Calu3 (cell line): ENCODE results near the gene ATAD3C. TPM values are rescaled to one million over a fixed set of nuclear protein-coding genes. Genes with fewer than 3 reads are reported as not detected.
"Not testable (repeated sequence)": the region's sequence is repeated elsewhere in the genome, so short reads cannot be mapped to it uniquely, and the experiment has no call there.

Source experiments
- BruUV-seq: library from RNA; stranded (reverse); fragments of 400-500 nt; replicated peaks from 2 replicates; lab custom pipeline; 2021; lab: Mats Ljungman, UMichigan
- CTCF ChIA-PET: fragments of 300-600 bp; sonication (Branson Sonifier 250); formaldehyde crosslinking; loops from one replicate; lab custom pipeline; 2022; ENCODE audit warnings: antibody characterized with exemption; lab: Charles Lee
- DNase-seq: peaks from one replicate; pipeline ENCODE4 v3.0.0; 2022
- H3K27ac Mint-ChIP-seq: one replicate; pipeline ENCODE4 v1.8.0; 2022; ENCODE audit warnings: mixed read lengths; ENCODE audit not compliant: unreplicated experiment
- H3K27me3 Mint-ChIP-seq: one replicate; pipeline ENCODE4 v1.8.0; 2022; ENCODE audit warnings: mixed read lengths; ENCODE audit not compliant: unreplicated experiment
- H3K36me3 Mint-ChIP-seq: one replicate; pipeline ENCODE4 v1.8.0; 2022; ENCODE audit warnings: mild to moderate bottlenecking, moderate library complexity, mixed read lengths; ENCODE audit not compliant: insufficient read depth, unreplicated experiment
- H3K4me1 Mint-ChIP-seq: one replicate; pipeline ENCODE4 v1.8.0; 2022; ENCODE audit warnings: mild to moderate bottlenecking, low read depth, mixed read lengths; ENCODE audit not compliant: unreplicated experiment
- H3K4me3 Mint-ChIP-seq: one replicate; pipeline ENCODE4 v1.8.0; 2022; ENCODE audit warnings: mild to moderate bottlenecking, low read depth, moderate library complexity, mixed read lengths; ENCODE audit not compliant: unreplicated experiment
- H3K9me3 Mint-ChIP-seq: one replicate; pipeline ENCODE4 v1.8.0; 2022; ENCODE audit warnings: low read depth, mixed read lengths; ENCODE audit not compliant: unreplicated experiment
- intact Hi-C: fragments of 100-400 bp; cut with micrococcal nuclease; formaldehyde crosslinking; loops from one replicate; pipeline ENCODE4 v1.10.0; 2022; ENCODE audit not compliant: unreplicated experiment
- total RNA-seq: library from RNA; stranded (reverse); gene quantifications from 2 replicates; pipeline ENCODE4 v1.2.3, GENCODE V29; 2022
- TF ChIP-seq, protein P1 (sequence below): fragments of 200-600 bp; IDR thresholded peaks from one replicate; pipeline ENCODE4 v1.8.0; 2022; ENCODE audit warnings: antibody characterized with exemption; ENCODE audit not compliant: unreplicated experiment

ATAD3C gene
- total RNA-seq, 1 experiment from 2014 or later: 0.45 TPM

DNA sequence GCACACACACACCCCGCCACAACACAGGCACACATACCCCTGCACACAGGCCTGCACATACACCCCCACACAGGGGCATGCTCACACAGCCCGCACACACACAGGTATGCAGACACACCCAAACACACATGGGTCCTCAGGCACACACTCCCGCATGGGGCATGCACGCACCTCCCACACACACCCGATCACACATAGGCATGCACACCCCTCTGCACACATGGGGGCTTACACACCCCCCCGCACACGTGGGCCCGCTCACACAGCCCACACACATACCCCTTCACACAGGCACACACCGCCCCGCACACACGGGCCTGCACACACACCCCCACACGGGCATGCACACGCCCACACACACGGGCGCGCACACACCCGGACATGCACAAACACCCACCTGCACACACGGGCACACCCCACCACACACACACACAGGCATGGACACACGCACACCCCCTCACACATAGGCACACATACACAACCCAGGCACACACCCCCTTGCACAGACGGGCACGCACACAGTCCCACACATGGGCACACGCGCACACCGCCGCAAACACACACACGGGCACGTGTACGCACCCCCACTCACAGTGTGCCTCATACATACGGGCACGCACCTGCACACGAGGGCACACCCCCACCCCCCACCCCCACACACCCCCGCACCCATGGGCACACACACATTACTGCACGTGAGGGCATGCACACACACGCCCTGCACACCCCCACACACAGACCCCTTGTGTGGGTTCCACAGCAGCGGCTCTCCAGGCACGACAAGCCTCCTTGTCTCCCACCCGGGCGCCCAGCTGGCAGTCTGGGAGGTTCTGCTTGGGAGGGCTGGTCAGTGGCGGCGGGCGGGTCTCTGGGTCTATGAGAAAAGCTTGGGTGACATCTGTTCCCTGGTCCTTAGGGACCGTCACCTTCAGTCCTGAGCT, 30.3 kb downstream of the ATAD3C start:
- no peak overlapping the region for H3K27ac Mint-ChIP-seq
- TF ChIP-seq, protein P1, sequence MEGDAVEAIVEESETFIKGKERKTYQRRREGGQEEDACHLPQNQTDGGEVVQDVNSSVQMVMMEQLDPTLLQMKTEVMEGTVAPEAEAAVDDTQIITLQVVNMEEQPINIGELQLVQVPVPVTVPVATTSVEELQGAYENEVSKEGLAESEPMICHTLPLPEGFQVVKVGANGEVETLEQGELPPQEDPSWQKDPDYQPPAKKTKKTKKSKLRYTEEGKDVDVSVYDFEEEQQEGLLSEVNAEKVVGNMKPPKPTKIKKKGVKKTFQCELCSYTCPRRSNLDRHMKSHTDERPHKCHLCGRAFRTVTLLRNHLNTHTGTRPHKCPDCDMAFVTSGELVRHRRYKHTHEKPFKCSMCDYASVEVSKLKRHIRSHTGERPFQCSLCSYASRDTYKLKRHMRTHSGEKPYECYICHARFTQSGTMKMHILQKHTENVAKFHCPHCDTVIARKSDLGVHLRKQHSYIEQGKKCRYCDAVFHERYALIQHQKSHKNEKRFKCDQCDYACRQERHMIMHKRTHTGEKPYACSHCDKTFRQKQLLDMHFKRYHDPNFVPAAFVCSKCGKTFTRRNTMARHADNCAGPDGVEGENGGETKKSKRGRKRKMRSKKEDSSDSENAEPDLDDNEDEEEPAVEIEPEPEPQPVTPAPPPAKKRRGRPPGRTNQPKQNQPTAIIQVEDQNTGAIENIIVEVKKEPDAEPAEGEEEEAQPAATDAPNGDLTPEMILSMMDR: no peak
- no peaks in the 10 kb centered on the region for H3K4me1 Mint-ChIP-seq
- no peaks in the 10 kb centered on the region for H3K9me3 Mint-ChIP-seq
- CTCF ChIA-PET: no interaction called here
- H3K4me3 Mint-ChIP-seq: no peak overlapping the region
- BruUV-seq: no TSS peak
- H3K27me3 Mint-ChIP-seq: no peaks in the 10 kb centered on the region
- DNase-seq: no peak
- intact Hi-C loops: no loop called here
- H3K36me3 Mint-ChIP-seq: peaks cover 63% of the 10 kb centered on the region

DNA sequence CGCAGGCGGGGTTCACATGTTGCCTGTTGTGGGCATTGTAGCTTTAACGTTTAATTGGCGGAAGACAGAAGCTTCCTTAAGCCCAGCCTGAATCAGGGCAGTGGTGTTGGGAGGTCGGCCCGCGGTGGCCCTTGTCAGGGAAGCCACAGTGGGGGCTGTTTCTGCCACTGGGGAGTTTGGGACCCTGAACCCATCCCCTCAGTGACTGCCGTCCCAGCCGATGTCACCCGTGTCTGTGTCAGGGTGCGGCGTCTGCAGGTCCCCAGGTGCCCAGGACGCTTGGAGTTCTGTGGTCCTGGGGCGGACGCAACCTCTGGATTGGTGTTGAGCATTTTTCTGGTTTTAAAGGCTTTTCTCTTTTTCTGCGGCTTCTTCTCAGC, 31.0 kb downstream of the ATAD3C start:
- DNase-seq, H3K4me1 Mint-ChIP-seq, BruUV-seq, H3K4me3 Mint-ChIP-seq, CTCF ChIA-PET, H3K27ac Mint-ChIP-seq, H3K9me3 Mint-ChIP-seq, intact Hi-C loops, H3K27me3 Mint-ChIP-seq: not testable (repeated sequence)
- H3K36me3 Mint-ChIP-seq: peaks cover 60% of the 10 kb centered on the region

GRCh38 chr1:1481811-1482210, 32.3 kb downstream of the ATAD3C start:
- BruUV-seq, H3K4me3 Mint-ChIP-seq, H3K9me3 Mint-ChIP-seq, DNase-seq, H3K4me1 Mint-ChIP-seq, H3K27ac Mint-ChIP-seq, intact Hi-C loops, CTCF ChIA-PET, H3K27me3 Mint-ChIP-seq: not testable (repeated sequence)
- peaks cover 53% of the 10 kb centered on the region for H3K36me3 Mint-ChIP-seq

DNA sequence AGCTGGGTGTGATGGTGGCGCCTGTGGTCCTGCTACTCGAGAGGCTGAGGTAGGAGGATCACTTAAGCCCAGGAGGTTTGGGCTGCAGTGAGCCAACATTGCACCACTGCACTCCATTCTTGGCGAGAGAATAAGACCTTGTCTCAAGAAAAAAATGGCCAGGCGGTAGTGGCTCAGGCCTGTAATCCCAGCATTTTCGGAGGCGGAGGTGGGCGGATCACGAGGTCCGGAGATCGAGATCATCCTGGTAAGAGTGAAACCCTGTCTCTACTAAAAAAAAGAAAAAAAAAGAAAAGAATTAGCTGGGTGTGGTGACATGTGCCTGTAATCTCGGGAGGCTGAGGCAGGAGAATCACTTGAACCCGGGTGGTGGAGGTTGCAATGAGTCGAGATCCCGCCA, 33.4 kb downstream of the ATAD3C start:
- Mint-ChIP-seq H3K9me3 (no peaks in the 10 kb centered on the region), H3K27me3 (no peaks in the 10 kb centered on the region), H3K4me3 (no peak overlapping the region), H3K27ac (no peak overlapping the region), H3K4me1 (no peaks in the 10 kb centered on the region), H3K36me3 (peaks cover 43% of the 10 kb centered on the region)
- no peak for DNase-seq
- TF ChIP-seq, protein P1: no peak
- CTCF ChIA-PET: no interaction called here
- intact Hi-C loops: no loop called here
- no TSS peak for BruUV-seq

GRCh38 chr1:1483714-1484113, 34.2 kb downstream of the ATAD3C start:
- intact Hi-C loops: no loop called here
- TF ChIP-seq, protein P1: no peak
- no TSS peak for BruUV-seq

DNA sequence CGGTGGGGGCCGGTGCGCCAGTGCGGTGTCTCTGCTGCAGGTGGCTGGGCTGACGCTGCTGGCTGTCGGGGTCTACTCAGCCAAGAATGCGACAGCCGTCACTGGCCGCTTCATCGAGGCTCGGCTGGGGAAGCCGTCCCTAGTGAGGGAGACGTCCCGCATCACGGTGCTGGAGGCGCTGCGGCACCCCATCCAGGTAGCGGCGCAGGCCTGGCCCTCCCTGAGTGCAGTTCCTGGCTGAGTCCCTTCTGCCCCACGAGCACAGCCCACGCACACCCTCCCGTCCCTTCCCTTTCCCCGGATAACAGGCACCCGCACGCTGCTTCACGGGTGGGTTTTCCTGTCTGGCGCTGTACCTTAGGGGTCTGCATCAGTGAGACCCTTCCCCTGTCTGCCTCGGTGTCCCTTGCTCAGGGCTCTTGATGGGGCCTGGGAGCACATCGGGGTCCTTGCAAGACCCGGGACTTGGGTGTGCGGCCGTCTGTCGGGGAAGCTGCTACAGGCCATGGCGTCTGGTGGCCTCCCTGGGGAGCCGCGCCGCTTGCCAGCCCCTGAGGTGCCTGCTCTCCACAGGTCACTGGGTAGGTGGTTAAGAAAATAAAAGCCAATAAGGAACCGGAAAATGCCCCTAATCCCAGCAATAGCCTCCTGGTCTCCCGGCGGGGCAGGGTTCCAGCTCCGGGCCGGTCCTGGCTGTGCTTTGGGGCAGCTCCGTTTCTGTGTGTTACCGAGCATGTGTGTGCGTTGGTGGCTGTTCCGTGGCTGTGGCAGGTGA, 35.7 kb downstream of the ATAD3C start:
- H3K4me1 Mint-ChIP-seq, H3K9me3 Mint-ChIP-seq, DNase-seq, H3K4me3 Mint-ChIP-seq, BruUV-seq, CTCF ChIA-PET, H3K27me3 Mint-ChIP-seq, H3K27ac Mint-ChIP-seq, intact Hi-C loops: not testable (repeated sequence)
- H3K36me3 Mint-ChIP-seq: peaks cover 42% of the 10 kb centered on the region

More at GRCh38 chr1:1483714-1484113, 34.2 kb downstream of the ATAD3C start:
- Mint-ChIP-seq H3K9me3 (no peaks in the 10 kb centered on the region), H3K27ac (no peak overlapping the region), H3K4me1 (no peaks in the 10 kb centered on the region), H3K27me3 (no peaks in the 10 kb centered on the region), H3K4me3 (no peak overlapping the region), H3K36me3 (peaks cover 40% of the 10 kb centered on the region)
- DNase-seq: no peak
- CTCF ChIA-PET: no interaction called here

DNA sequence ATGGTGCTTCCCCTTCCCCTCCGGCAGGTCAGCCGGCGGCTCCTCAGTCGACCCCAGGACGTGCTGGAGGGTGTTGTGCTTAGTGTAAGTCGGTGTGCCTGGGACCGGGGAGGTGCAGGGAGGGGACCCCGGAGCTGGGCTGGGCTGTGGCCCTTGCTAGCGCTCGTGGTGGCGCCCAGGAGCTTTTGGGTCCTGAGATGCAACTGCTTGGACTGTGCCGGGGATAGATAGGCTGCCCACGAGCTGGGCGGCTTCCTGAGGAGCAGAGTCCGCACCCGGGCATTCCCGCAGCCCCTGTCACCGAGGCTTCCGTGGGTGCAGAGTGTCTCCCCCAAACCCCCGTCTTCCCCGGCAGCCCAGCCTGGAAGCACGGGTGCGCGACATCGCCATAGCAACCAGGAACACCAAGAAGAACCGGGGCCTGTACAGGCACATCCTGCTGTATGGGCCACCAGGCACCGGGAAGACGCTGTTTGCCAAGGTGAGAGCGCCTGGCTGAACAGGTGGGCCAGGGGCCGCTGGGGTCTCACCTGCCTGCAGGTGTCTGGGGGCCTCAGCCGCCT, 36.3 kb downstream of the ATAD3C start:
- peaks cover 49% of the 10 kb centered on the region for H3K36me3 Mint-ChIP-seq
- H3K4me1 Mint-ChIP-seq, CTCF ChIA-PET, DNase-seq, H3K9me3 Mint-ChIP-seq, H3K27me3 Mint-ChIP-seq, intact Hi-C loops, H3K4me3 Mint-ChIP-seq, BruUV-seq, H3K27ac Mint-ChIP-seq: not testable (repeated sequence)
